ENCODE results near the gene PVR.

Gene PVR

DNA sequence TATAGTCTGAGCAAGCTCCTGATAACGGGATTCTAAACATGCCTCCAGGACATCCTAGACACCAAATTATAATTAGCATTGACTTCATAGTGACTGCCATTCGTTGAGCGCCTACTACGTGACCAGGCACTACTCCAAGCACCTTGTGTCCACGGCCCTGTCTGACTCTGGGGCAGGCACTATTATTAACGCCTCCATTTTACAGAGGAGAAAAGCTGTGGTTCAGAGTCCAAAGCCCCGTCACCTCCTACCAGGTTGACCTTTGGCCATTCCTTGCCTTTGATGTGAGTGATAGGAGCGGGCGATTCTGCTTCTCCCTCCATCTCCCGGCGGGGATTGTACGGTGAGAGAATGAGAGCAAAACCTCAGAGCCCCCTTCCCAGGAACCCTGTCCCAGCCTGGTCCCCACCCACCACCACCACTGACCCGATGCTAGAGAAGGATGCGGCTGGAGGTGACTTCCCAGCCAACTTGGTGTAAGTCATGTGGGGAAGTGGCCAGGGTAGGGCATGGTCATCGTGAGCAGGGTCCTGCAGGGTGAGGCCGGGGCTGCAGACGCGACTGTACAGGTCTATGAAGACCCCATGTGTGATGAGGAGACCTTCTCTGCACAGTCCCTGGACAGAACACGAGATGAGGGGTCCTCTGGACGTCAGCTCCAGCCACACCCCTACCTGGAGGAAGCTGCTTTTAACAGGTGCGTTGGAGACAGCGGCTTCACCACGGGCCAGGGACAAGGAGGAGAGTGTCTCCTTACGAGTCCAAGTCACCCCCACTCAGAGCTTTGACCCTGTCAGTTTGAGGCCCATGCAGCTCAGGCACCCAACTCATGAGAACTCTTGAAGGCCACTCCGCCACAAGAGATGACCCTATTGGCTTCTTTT lies 30.2 kb upstream of the PVR start, which contains the start of gene IGSF23:
Gene IGSF23, plus strand, starts transcription at position 269 of the 884 bp plus-strand sequence. Its CDS starts 83 bp downstream, at position 352.
- Histone ChIP-seq H3K36me3 (replicated peaks) (no peaks in the 10 kb centered on the region), H3K27ac (no peak within 1 kb of the TSS), H3K27me3 (replicated peaks) (no peaks in the 10 kb centered on the region), H3K4me3 (ENCODE audit: low read depth, low read length) (no peak within 1 kb of the TSS)
- TF ChIP-seq, protein P1, sequence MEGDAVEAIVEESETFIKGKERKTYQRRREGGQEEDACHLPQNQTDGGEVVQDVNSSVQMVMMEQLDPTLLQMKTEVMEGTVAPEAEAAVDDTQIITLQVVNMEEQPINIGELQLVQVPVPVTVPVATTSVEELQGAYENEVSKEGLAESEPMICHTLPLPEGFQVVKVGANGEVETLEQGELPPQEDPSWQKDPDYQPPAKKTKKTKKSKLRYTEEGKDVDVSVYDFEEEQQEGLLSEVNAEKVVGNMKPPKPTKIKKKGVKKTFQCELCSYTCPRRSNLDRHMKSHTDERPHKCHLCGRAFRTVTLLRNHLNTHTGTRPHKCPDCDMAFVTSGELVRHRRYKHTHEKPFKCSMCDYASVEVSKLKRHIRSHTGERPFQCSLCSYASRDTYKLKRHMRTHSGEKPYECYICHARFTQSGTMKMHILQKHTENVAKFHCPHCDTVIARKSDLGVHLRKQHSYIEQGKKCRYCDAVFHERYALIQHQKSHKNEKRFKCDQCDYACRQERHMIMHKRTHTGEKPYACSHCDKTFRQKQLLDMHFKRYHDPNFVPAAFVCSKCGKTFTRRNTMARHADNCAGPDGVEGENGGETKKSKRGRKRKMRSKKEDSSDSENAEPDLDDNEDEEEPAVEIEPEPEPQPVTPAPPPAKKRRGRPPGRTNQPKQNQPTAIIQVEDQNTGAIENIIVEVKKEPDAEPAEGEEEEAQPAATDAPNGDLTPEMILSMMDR (IDR thresholded peaks at IDR 0.05; ENCODE audit: low read depth, low read length, missing control alignments): no peak
- DNase-seq: no peak
- in situ Hi-C loops (cut with HindIII; ENCODE audit: low pct_ligation_motif_present, low sequenced_read_pairs): no loop called here

DNA sequence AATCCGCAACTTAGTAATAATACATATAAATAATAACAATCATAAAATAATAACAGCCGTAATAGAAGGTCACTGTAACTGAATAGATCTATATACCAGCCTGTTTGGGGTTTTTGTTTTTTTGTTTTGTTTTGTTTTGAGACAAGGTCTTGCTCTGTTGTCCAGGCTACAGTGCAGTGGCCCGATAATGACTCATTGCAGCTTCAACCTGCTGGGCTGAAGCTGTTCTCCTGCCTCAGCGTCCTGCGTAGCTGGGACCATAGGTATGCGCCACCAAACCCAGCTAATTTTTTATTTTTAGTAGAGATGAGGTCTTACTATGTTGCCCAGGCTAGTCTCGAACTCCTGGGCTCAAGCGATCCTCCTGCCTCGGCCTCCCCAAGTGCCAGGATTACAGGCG lies 29.4 kb upstream of the PVR start:
- Histone ChIP-seq H3K36me3 (replicated peaks) (no peaks in the 10 kb centered on the region), H3K27ac (no peak overlapping the region), H3K4me3 (ENCODE audit: low read depth, low read length) (no peak overlapping the region), H3K27me3 (replicated peaks) (no peaks in the 10 kb centered on the region)
- TF ChIP-seq, protein P1 (IDR thresholded peaks at IDR 0.05; ENCODE audit: low read depth, low read length, missing control alignments): no peak
- in situ Hi-C loops (cut with HindIII; ENCODE audit: low pct_ligation_motif_present, low sequenced_read_pairs): no loop called here
- no peak for DNase-seq

DNA sequence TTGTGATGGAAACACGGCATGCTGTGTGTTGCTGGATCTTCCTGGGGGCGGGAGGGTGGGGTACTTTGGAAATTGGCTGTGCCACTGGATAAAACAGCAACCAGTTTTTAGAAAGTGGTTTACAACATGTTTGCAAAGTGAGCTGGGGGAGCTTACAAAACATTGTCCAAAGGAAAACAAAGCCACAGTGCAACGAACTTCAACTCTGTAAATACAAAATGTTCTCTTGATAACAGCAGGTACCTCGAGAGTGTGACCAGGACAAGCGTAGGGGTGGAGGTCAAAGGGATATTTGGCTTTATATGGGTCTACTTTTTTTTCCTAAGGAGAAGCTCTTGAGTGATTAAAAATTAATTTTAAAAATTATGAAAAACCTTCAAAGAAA lies 27.9 kb upstream of the PVR start:
- H3K4me3 ChIP-seq (ENCODE audit: low read depth, low read length): no peak overlapping the region
- in situ Hi-C loops (cut with HindIII; ENCODE audit: low pct_ligation_motif_present, low sequenced_read_pairs): no loop called here
- H3K27ac ChIP-seq: no peak overlapping the region
- no peaks in the 10 kb centered on the region for H3K36me3 ChIP-seq (replicated peaks)
- TF ChIP-seq, protein P1 (IDR thresholded peaks at IDR 0.05; ENCODE audit: low read depth, low read length, missing control alignments): no peak
- DNase-seq: no peak
- no peaks in the 10 kb centered on the region for H3K27me3 ChIP-seq (replicated peaks)

DNA sequence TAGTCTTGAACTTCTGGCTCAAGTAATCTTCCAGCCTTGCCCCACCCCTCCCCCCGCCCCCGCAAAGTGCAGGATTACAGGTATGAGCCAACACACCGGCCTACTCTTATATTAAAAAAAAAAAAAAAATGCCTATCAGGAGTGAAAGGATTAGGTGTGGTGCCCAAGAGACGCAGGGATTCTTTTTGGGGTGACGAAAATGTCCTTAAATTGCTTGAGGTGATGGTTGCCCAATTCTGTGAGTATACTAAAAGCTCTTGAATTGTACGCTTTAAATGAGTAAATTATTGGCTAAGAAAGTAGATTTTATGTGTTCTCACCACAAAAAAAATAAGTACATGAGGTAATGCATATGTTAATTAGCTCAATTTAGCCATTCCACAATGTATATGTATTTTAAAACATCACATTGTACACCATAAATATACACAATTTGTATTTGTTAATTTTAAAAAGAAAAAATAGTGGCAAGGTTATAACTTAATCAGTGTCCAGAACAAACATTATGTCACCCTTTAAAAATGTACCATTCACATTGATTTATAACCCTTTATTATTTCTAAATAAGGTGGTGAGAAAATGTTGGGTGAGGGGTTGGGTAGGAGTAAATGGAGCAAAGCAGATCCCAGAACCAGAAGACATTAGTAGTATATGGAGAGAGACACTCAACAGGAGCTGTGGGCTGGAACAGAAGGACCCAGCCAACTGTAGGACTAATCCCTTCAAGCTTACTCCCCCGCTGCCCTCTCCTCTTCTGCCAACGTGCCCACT lies 26.4 kb upstream of the PVR start:
- DNase-seq: no peak
- H3K27me3 ChIP-seq (replicated peaks): no peaks in the 10 kb centered on the region
- in situ Hi-C loops (cut with HindIII; ENCODE audit: low pct_ligation_motif_present, low sequenced_read_pairs): no loop called here

DNA sequence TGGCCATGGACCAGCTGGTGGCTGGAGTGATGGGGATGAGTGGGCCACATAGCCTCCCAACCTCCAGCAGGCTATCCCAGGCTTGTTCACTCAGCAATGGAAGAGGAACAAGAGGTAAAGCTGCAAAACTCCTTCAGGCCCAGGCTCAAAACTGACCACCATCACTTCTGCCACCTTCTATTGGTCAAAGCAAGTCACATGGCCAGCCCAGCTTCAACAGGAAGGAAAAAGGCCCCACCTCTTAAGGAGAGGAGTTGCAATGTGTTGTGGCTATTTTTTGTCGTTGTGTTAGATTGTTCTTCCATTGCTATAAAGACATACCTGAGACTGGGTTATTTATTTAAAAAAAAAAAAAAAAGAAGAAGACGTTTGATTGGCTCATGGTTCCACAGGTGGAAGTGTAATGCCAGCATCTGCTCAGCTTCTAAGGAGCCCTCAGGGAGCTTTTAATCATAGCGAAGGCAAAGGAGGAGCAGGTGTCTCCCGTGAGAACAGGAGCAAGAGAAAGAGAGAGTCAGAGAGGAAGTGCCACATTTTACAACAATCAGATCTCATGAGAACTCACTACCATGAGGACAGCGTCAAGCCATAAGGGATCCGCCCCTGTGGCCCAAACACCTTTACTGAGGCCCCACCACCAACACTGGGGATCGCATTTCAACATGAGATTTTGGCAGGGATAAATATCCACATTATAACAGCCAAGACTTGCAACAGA lies 24.9 kb upstream of the PVR start:
- H3K4me3 ChIP-seq (ENCODE audit: low read depth, low read length): no peak overlapping the region
- DNase-seq: no peak
- H3K27me3 ChIP-seq (replicated peaks): no peaks in the 10 kb centered on the region
- in situ Hi-C loops (cut with HindIII; ENCODE audit: low pct_ligation_motif_present, low sequenced_read_pairs): no loop called here
- H3K27ac ChIP-seq: no peak overlapping the region
- TF ChIP-seq, protein P1 (IDR thresholded peaks at IDR 0.05; ENCODE audit: low read depth, low read length, missing control alignments): no peak
- H3K36me3 ChIP-seq (replicated peaks): no peaks in the 10 kb centered on the region

More for the DNA sequence above, 26.4 kb upstream of the PVR start:
- H3K27ac ChIP-seq: no peak overlapping the region
- H3K4me3 ChIP-seq (ENCODE audit: low read depth, low read length): no peak overlapping the region
- H3K36me3 ChIP-seq (replicated peaks): no peaks in the 10 kb centered on the region
- TF ChIP-seq, protein P1 (IDR thresholded peaks at IDR 0.05; ENCODE audit: low read depth, low read length, missing control alignments): no peak

All from brain microvascular endothelial cell (primary cell).